Smooth muscle cell (in vitro differentiated cells): ENCODE results near the gene BCLAF1. TPM values are rescaled to one million over a fixed set of nuclear protein-coding genes. Genes with fewer than 3 reads are reported as not detected.
"Not testable (repeated sequence)": the region's sequence is repeated elsewhere in the genome, so short reads cannot be mapped to it uniquely, and the experiment has no call there.

Experiments
- DNase-seq: peaks from one replicate; lab custom pipeline; 2025; ENCODE audit not compliant: unreplicated experiment; lab: John Stamatoyannopoulos, UW
- H2AFZ ChIP-seq: fragments of 200-600 bp; sonication (generic); 2 replicates; pipeline ENCODE4 v1.6.0; 2016; ENCODE audit warnings: antibody characterized with exemption, low read depth, mild to moderate bottlenecking
- H3F3A ChIP-seq: fragments of 200-600 bp; sonication (generic); 2 replicates; pipeline ENCODE4 v1.6.0; 2017; ENCODE audit warnings: antibody characterized with exemption, low read depth
- H3K27ac ChIP-seq: fragments of 200-600 bp; sonication (generic); 2 replicates; pipeline ENCODE4 v1.5.1; 2016; ENCODE audit warnings: low read depth, mild to moderate bottlenecking
- H3K27me3 ChIP-seq: fragments of 200-600 bp; sonication (generic); 2 replicates; pipeline ENCODE4 v1.6.1; 2016; ENCODE audit warnings: low read depth, mild to moderate bottlenecking
- H3K36me3 ChIP-seq: fragments of 200-600 bp; sonication (generic); 2 replicates; pipeline ENCODE4 v1.5.1; 2016; ENCODE audit warnings: low read depth
- H3K4me1 ChIP-seq: fragments of 200-600 bp; sonication (generic); 2 replicates; pipeline ENCODE4 v1.5.1; 2016; ENCODE audit warnings: low read depth
- H3K4me2 ChIP-seq: fragments of 200-600 bp; sonication (generic); 2 replicates; pipeline ENCODE4 v1.6.0; 2016; ENCODE audit warnings: mild to moderate bottlenecking
- H3K4me3 ChIP-seq: fragments of 200-600 bp; sonication (generic); 2 replicates; pipeline ENCODE4 v1.5.1; 2016; ENCODE audit warnings: mild to moderate bottlenecking
- H3K79me2 ChIP-seq: fragments of 200-600 bp; sonication (generic); 2 replicates; pipeline ENCODE4 v1.6.0; 2016; ENCODE audit warnings: low read depth, mild to moderate bottlenecking
- H3K9ac ChIP-seq: fragments of 200-600 bp; sonication (generic); 2 replicates; pipeline ENCODE4 v1.6.0; 2016; ENCODE audit warnings: low read depth
- H3K9me3 ChIP-seq: fragments of 200-600 bp; sonication (generic); replicated peaks from 2 replicates; pipeline ENCODE4 v1.5.1; 2016; ENCODE audit warnings: low read depth
- H4K20me1 ChIP-seq: fragments of 200-600 bp; sonication (generic); 2 replicates; pipeline ENCODE4 v1.6.0; 2016; ENCODE audit warnings: low read depth
- CTCF ChIP-seq: fragments of 200-600 bp; sonication (generic); IDR thresholded peaks from 2 replicates; pipeline ENCODE4 v1.5.1; 2017; ENCODE audit warnings: borderline replicate concordance, mild to moderate bottlenecking, antibody characterized with exemption; ENCODE audit not compliant: insufficient read depth, poor library complexity, severe bottlenecking
- WGBS: methylation state at CpG from one replicate; pipeline ENCODE4 v1.1.7; 2016; ENCODE audit warnings: low lambda C conversion rate; 5-methylcytosine and 5-hydroxymethylcytosine counted together
- polyA plus RNA-seq: library from polyadenylated mRNA; unstranded; fragments of >200 nt; fragmentation: Nextera tagmentation; extraction: Ambion mirVana; gene quantifications from 2 replicates; pipeline ENCODE4 v1.2.1, GENCODE V29; 2016
- total RNA-seq: library from RNA; depleted of rRNA; stranded (reverse); fragments of >200 nt; gene quantifications from 2 replicates; pipeline ENCODE4 v1.2.3, GENCODE V29; 2014

The BCLAF1 gene
- total and polyA plus RNA-seq, 2 experiments from 2014 or later = 61.1 to 151 TPM

- Histone ChIP-seq H3K4me3 (no peak overlapping the region), H3K9me3 (no peaks in the 10 kb centered on the region), H3K4me2 (no peak overlapping the region), H3K4me1 (no peaks in the 10 kb centered on the region), H3K79me2 (no peaks in the 10 kb centered on the region), H3K27me3 (peaks cover 4% of the 10 kb centered on the region), H4K20me1 (no peaks in the 10 kb centered on the region), H3K36me3 (no peaks in the 10 kb centered on the region), H3F3A (no peaks in the 10 kb centered on the region), H3K27ac (no peak overlapping the region), H3K9ac (no peak overlapping the region), H2AFZ (no peak overlapping the region)
- no peak for DNase-seq
- WGBS = 97% methylated on average over 3 of the region's 3 CpGs
- TF ChIP-seq CTCF = no peak
These were observed 23.3 kb upstream of the BCLAF1 start for GRCh38 chr6:136312975-136313374.

GRCh38 chr6:136309729-136310311 lies 20.2 kb upstream of the BCLAF1 start:
- Histone ChIP-seq H2AFZ (no peak overlapping the region), H3K4me1 (no peaks in the 10 kb centered on the region), H3K36me3 (no peaks in the 10 kb centered on the region), H3K9me3 (no peaks in the 10 kb centered on the region), H3K27me3 (peaks cover 2% of the 10 kb centered on the region), H3K27ac (no peak overlapping the region), H3K9ac (no peak overlapping the region), H4K20me1 (no peaks in the 10 kb centered on the region), H3K4me2 (no peak overlapping the region), H3F3A (no peaks in the 10 kb centered on the region), H3K79me2 (no peaks in the 10 kb centered on the region), H3K4me3 (no peak overlapping the region)
- TF ChIP-seq CTCF = no peak
- DNase-seq = no peak
- 100% methylated on average over 1 of the region's 1 CpG for WGBS

- no peak overlapping the region for H3K27ac ChIP-seq
- no peak overlapping the region for H2AFZ ChIP-seq
- no peaks in the 10 kb centered on the region for H3F3A ChIP-seq
- H3K27me3 ChIP-seq = no peaks in the 10 kb centered on the region
- no peaks in the 10 kb centered on the region for H3K36me3 ChIP-seq
- DNase-seq = no peak
- H3K4me1 ChIP-seq = no peaks in the 10 kb centered on the region
- H3K9me3 ChIP-seq = no peaks in the 10 kb centered on the region
- H3K9ac ChIP-seq = no peak overlapping the region
- no peak for TF ChIP-seq CTCF
- no peak overlapping the region for H3K4me3 ChIP-seq
- 87% methylated on average over 3 of the region's 3 CpGs for WGBS
- H3K4me2 ChIP-seq = no peak overlapping the region
- H3K79me2 ChIP-seq = no peaks in the 10 kb centered on the region
- H4K20me1 ChIP-seq = no peaks in the 10 kb centered on the region
These were observed 19.5 kb upstream of the BCLAF1 start for GRCh38 chr6:136309171-136309570.

GRCh38 chr6:136308469-136308868 lies 18.8 kb upstream of the BCLAF1 start:
- not testable (repeated sequence) for H3K27me3 ChIP-seq, H3K79me2 ChIP-seq, DNase-seq, H3K4me2 ChIP-seq, H3K9ac ChIP-seq, H3K9me3 ChIP-seq, H3K4me3 ChIP-seq, H3F3A ChIP-seq, H4K20me1 ChIP-seq, H3K4me1 ChIP-seq, H2AFZ ChIP-seq, H3K27ac ChIP-seq, H3K36me3 ChIP-seq
- 84% methylated on average over 1 of the region's 1 CpG for WGBS
